ENCODE data around the gene TMEFF2. TPM values are rescaled to one million over a fixed set of nuclear protein-coding genes. Genes with fewer than 3 reads are reported as not detected.

TMEFF2 gene
- total and polyA plus RNA-seq, 2 of the 8 experiments (the other 6 are each of a cell fraction or from before 2014, with no cell fraction given), result 0.91 to 3.7 TPM

DNA sequence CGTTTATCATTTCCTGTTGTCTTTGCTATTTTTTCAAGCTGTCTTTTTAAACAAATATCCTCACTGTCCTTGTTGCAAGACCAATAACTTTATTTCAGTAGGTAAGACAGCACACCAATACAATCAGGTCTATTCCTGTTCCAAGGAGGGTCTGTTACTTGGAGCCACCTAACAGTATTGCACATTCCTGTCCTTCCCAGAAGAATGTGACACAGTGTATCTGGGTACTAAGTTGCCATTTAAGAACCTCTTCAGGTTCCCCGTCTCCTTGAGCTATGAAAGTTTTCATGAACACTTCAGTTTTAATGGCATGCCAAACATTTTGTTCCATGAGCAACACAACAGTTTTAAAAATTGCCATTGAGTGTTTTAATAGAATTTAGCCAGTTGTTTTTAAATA, 209.0 kb downstream of the TMEFF2 start:
- FAIRE-seq, result no peak
- no peak overlapping the region for H3K4me3 ChIP-seq (ENCODE audit: extremely low read depth in 1 of 4, insufficient read depth in 2 of 4, low read depth in 3 of 4, low read length in 4 of 4)
- no peak overlapping the region for H3K18ac ChIP-seq (ENCODE audit: extremely low read depth, low read length)
- no peak overlapping the region for H2BK12ac ChIP-seq (ENCODE audit: low read depth, low read length)
- TF ChIP-seq PHF8 (conservative IDR thresholded peaks at IDR 0.05; ENCODE audit: low read depth, low read length) (no peak), RXRA (IDR thresholded peaks at IDR 0.05; ENCODE audit: insufficient read depth, low read depth, low read length) (no peak), SIN3A (conservative IDR thresholded peaks at IDR 0.05 in 1 of 2, IDR thresholded peaks at IDR 0.05 in 1 of 2; ENCODE audit: low read depth in 1 of 2, low read length in 2 of 2) (no peak), TBP (IDR thresholded peaks at IDR 0.05; ENCODE audit: low read depth, low read length) (no peak), FOSL1 (IDR thresholded peaks at IDR 0.05; ENCODE audit: insufficient read depth, low read depth, low read length) (no peak)
- TF ChIP-seq, protein P1, sequence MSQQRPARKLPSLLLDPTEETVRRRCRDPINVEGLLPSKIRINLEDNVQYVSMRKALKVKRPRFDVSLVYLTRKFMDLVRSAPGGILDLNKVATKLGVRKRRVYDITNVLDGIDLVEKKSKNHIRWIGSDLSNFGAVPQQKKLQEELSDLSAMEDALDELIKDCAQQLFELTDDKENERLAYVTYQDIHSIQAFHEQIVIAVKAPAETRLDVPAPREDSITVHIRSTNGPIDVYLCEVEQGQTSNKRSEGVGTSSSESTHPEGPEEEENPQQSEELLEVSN (IDR thresholded peaks at IDR 0.05), result no peak
- TF ChIP-seq, protein P2, sequence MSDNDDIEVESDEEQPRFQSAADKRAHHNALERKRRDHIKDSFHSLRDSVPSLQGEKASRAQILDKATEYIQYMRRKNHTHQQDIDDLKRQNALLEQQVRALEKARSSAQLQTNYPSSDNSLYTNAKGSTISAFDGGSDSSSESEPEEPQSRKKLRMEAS (IDR thresholded peaks at IDR 0.05), result no peak
- no peak overlapping the region for H2AFZ ChIP-seq (ENCODE audit: low read length)
- POLR2A ChIA-PET (ENCODE audit: partially characterized antibody), result interaction anchor here (0.6 kb wide), 1 partner anchor 1767 kb away, joined by 3 read pairs; no protein-coding TSS in a partner anchor
- peaks cover 0 to 3% (median under 1%) of the 10 kb centered on the region in 4 experiments; a peak in 1 of 7 replicates for H3K4me1 ChIP-seq (replicated peaks in 1 of 4; ENCODE audit: control insufficient read depth in 3 of 4, insufficient read depth in 4 of 4, low read length in 3 of 4)
- CTCF ChIA-PET (ENCODE audit: partially characterized antibody), result interaction anchor here (0.6 to 0.9 kb wide), 2 partner anchors 114 to 116 kb away, joined by 3 read pairs; no protein-coding TSS in a partner anchor
- no peak overlapping the region for H3K14ac ChIP-seq (ENCODE audit: insufficient read length)
- H3K23ac ChIP-seq (ENCODE audit: insufficient read length), result no peak overlapping the region
- no peaks in the 10 kb centered on the region for H3K79me1 ChIP-seq (ENCODE audit: low read depth, low read length)
- no peak overlapping the region for H4K5ac ChIP-seq (ENCODE audit: insufficient read length, low read depth, low read length)
- H3K36me3 ChIP-seq (ENCODE audit: control insufficient read depth in 2 of 4, insufficient read depth in 4 of 4, low read length in 3 of 4), result no peaks in the 10 kb centered on the region
- no peak overlapping the region for H3K4ac ChIP-seq (replicated peaks; ENCODE audit: insufficient read length, low read depth, low read length)
- H2BK120ac ChIP-seq (replicated peaks; ENCODE audit: low read depth, low read length), result no peak overlapping the region
- H2BK5ac ChIP-seq (ENCODE audit: low read depth, low read length), result no peak overlapping the region
- H3K27ac ChIP-seq (ENCODE audit: low read depth, low read length), result no peak overlapping the region
- H3K27me3 ChIP-seq (replicated peaks in 1 of 4; ENCODE audit: control insufficient read depth in 3 of 4, extremely low read depth in 1 of 4, insufficient read depth in 3 of 4, low read length in 3 of 4), result no peaks in the 10 kb centered on the region
- no peak overlapping the region for H3K56ac ChIP-seq (replicated peaks; ENCODE audit: insufficient read length, low read depth, low read length)
- no peak overlapping the region for H4K91ac ChIP-seq (replicated peaks; ENCODE audit: insufficient read length, low read length)
- no peak for DNase-seq (ENCODE audit: low read depth in 1 of 2, low spot score in 2 of 2)
- H2BK20ac ChIP-seq (ENCODE audit: low read length), result no peak overlapping the region
- H4K8ac ChIP-seq (ENCODE audit: extremely low read depth, insufficient read depth, low read length), result no peak overlapping the region
- no peak overlapping the region for H2AK5ac ChIP-seq (ENCODE audit: low read depth, low read length)
- 94% methylated on average over 2 of the region's 2 CpGs; no CpG with 5 or more reads in 1 of the 2 experiments for WGBS, 2 experiments (ENCODE audit: extremely low coverage in 1 of 2, insufficient coverage in 1 of 2, insufficient read length in 1 of 2, insufficient replicate concordance in 2 of 2, low coverage in 1 of 2, low lambda C conversion rate in 2 of 2, missing lambda C conversion rate in 1 of 2)
- no peak overlapping the region for H2BK15ac ChIP-seq (ENCODE audit: low read length)
- H3K23me2 ChIP-seq (ENCODE audit: low read depth, low read length), result no peaks in the 10 kb centered on the region
- H3K4me2 ChIP-seq (ENCODE audit: insufficient read depth in 1 of 2, low read depth in 2 of 2, low read length in 2 of 2), result no peak overlapping the region
- H4K20me1 ChIP-seq (replicated peaks in 1 of 2; ENCODE audit: control insufficient read depth in 1 of 2, insufficient read depth in 2 of 2, low read length in 2 of 2), result no peaks in the 10 kb centered on the region
- no peaks in the 10 kb centered on the region for H3K79me2 ChIP-seq (ENCODE audit: control insufficient read depth in 1 of 2, insufficient read depth in 2 of 2, low read length in 2 of 2)
- H3K9me3 ChIP-seq (ENCODE audit: insufficient read depth in 2 of 2, low read depth in 1 of 2, low read length in 1 of 2), result no peaks in the 10 kb centered on the region
- H3K9ac ChIP-seq (replicated peaks in 1 of 4; ENCODE audit: extremely low read depth in 1 of 4, low read depth in 3 of 4, low read length in 3 of 4), result no peak overlapping the region

All from H1 (cell line).